SK-N-SH treated with all-trans-retinoic acid at 6 μM for 48 hours (cell line): ENCODE measurements around the gene DYSF.

Experiments
- ATAC-seq: fragments of 200-7000 bp; cut with Tn5 transposase; 3 replicates; pipeline ENCODE4 v1.9.1; 2020; ENCODE audit warnings: mild to moderate bottlenecking, moderate library complexity
- ARNTL ChIP-seq: fragments of 450-650 bp; formaldehyde crosslinking; IDR thresholded peaks from 2 replicates; pipeline ENCODE4 v1.5.0; 2020; ENCODE audit warnings: low read depth, mild to moderate bottlenecking, moderate library complexity, borderline replicate concordance
- BACH2 ChIP-seq: fragments of 250-450 bp; sonication (Bioruptor Pico); IDR thresholded peaks from 2 replicates; pipeline ENCODE4 v1.9.0; 2021; ENCODE audit warnings: mild to moderate bottlenecking, borderline replicate concordance
- CREB5 ChIP-seq: fragments of 250-450 bp; sonication (Bioruptor Pico); IDR thresholded peaks from 2 replicates; pipeline ENCODE4 v1.5.1; 2020; ENCODE audit warnings: low read depth, mild to moderate bottlenecking, moderate library complexity
- CSRNP3 ChIP-seq: fragments of 250-450 bp; sonication (Bioruptor Pico); IDR thresholded peaks from 2 replicates; pipeline ENCODE4 v1.5.1; 2021; ENCODE audit warnings: mild to moderate bottlenecking, moderate library complexity
- ESRRG ChIP-seq: fragments of 250-450 bp; sonication (Bioruptor Pico); IDR thresholded peaks from 2 replicates; pipeline ENCODE4 v1.6.1; 2021; ENCODE audit warnings: mild to moderate bottlenecking
- GLIS3 ChIP-seq: fragments of 250-450 bp; sonication (Bioruptor Pico); IDR thresholded peaks from 2 replicates; pipeline ENCODE4 v1.5.0; 2020; ENCODE audit warnings: mild to moderate bottlenecking, moderate library complexity
- ISL1 ChIP-seq: fragments of 250-450 bp; sonication (Bioruptor Pico); IDR thresholded peaks from 2 replicates; pipeline ENCODE4 v2.1.2; 2022; ENCODE audit warnings: mild to moderate bottlenecking, moderate library complexity
- OSR1 ChIP-seq: fragments of 250-450 bp; sonication (Bioruptor Pico); IDR thresholded peaks from 2 replicates; pipeline ENCODE4 v1.8.0; 2022; ENCODE audit warnings: moderate library complexity, mild to moderate bottlenecking, inconsistent platforms
- PATZ1 ChIP-seq: fragments of 250-450 bp; sonication (Bioruptor Pico); IDR thresholded peaks from 2 replicates; pipeline ENCODE4 v1.8.0; 2020; ENCODE audit warnings: mild to moderate bottlenecking, moderate library complexity, borderline replicate concordance
- POU6F1 ChIP-seq: fragments of 250-450 bp; sonication (Bioruptor Pico); IDR thresholded peaks from 2 replicates; pipeline ENCODE4 v1.8.0; 2021; ENCODE audit warnings: low read depth, mild to moderate bottlenecking, moderate library complexity, borderline replicate concordance
- PPARA ChIP-seq: fragments of 250-450 bp; sonication (Bioruptor Pico); IDR thresholded peaks from 2 replicates; pipeline ENCODE4 v1.5.0; 2020; ENCODE audit warnings: mild to moderate bottlenecking, borderline replicate concordance
- RARB ChIP-seq: fragments of 250-450 bp; sonication (Bioruptor Pico); IDR thresholded peaks from 2 replicates; pipeline ENCODE4 v1.8.0; 2021; ENCODE audit warnings: mild to moderate bottlenecking, moderate library complexity
- SNAI2 ChIP-seq: fragments of 250-450 bp; sonication (Bioruptor Pico); IDR thresholded peaks from 2 replicates; pipeline ENCODE4 v1.5.0; 2020; ENCODE audit warnings: mild to moderate bottlenecking, moderate library complexity
- TCF4 ChIP-seq: fragments of 250-450 bp; sonication (Bioruptor Pico); IDR thresholded peaks from 2 replicates; pipeline ENCODE4 v1.8.0; 2021; ENCODE audit warnings: mild to moderate bottlenecking, moderate library complexity, borderline replicate concordance
- TOX ChIP-seq: fragments of 250-450 bp; sonication (Bioruptor Pico); IDR thresholded peaks from 2 replicates; pipeline ENCODE4 v1.8.0; 2021; ENCODE audit warnings: mild to moderate bottlenecking, moderate library complexity, borderline replicate concordance
- TSHZ2 ChIP-seq: fragments of 250-450 bp; sonication (Bioruptor Pico); IDR thresholded peaks from 2 replicates; pipeline ENCODE4 v1.5.0; 2020; ENCODE audit warnings: mild to moderate bottlenecking, moderate library complexity
- ZC3H10 ChIP-seq: fragments of 250-450 bp; sonication (Bioruptor Pico); IDR thresholded peaks from 2 replicates; pipeline ENCODE4 v1.5.1; 2021; ENCODE audit warnings: mild to moderate bottlenecking, moderate library complexity
- ZFP3 ChIP-seq: fragments of 250-450 bp; sonication (Bioruptor Pico); IDR thresholded peaks from 2 replicates; pipeline ENCODE4 v1.5.0; 2020; ENCODE audit warnings: mild to moderate bottlenecking, moderate library complexity
- ZFP30 ChIP-seq: fragments of 450-650 bp; formaldehyde crosslinking; IDR thresholded peaks from 2 replicates; pipeline ENCODE4 v1.5.0; 2022; ENCODE audit warnings: mild to moderate bottlenecking, moderate library complexity
- ZNF565 ChIP-seq: fragments of 450-650 bp; formaldehyde crosslinking; conservative IDR thresholded peaks from 2 replicates; pipeline ENCODE4 v1.5.0; 2020; ENCODE audit warnings: low read depth, mild to moderate bottlenecking, moderate library complexity
- ZNF70 ChIP-seq: fragments of 450-650 bp; formaldehyde crosslinking; IDR thresholded peaks from 2 replicates; pipeline ENCODE4 v1.5.0; 2020; ENCODE audit warnings: mild to moderate bottlenecking, moderate library complexity
- ZNF8 ChIP-seq: fragments of 450-650 bp; formaldehyde crosslinking; IDR thresholded peaks from 2 replicates; pipeline ENCODE4 v1.5.0; 2020; ENCODE audit warnings: mild to moderate bottlenecking, moderate library complexity

The DYSF gene

GRCh38 chr2:71505770-71506140 is 52.4 kb downstream of the DYSF start:
- no peak for ATAC-seq
- TF ChIP-seq PPARA (no peak), TSHZ2 (CRISPR knock-in tag) (no peak), ZFP3 (no peak), CREB5 (no peak), ZNF70 (CRISPR knock-in tag) (no peak), ESRRG (CRISPR knock-in tag) (no peak), GLIS3 (CRISPR knock-in tag) (no peak), ZFP30 (CRISPR knock-in tag) (no peak), PATZ1 (CRISPR knock-in tag) (no peak), TCF4 (CRISPR knock-in tag) (no peak), ZC3H10 (CRISPR knock-in tag) (no peak), ZNF8 (CRISPR knock-in tag) (no peak), SNAI2 (no peak), CSRNP3 (CRISPR knock-in tag) (no peak), POU6F1 (CRISPR knock-in tag) (no peak), RARB (CRISPR knock-in tag) (no peak), ISL1 (CRISPR knock-in tag) (no peak), ARNTL (CRISPR knock-in tag) (no peak), ZNF565 (CRISPR knock-in tag) (no peak), BACH2 (CRISPR knock-in tag) (no peak)

GRCh38 chr2:71506222-71507153 is 53.1 kb downstream of the DYSF start:
- ATAC-seq, result no peak
- no peak for TF ChIP-seq TOX
- TF ChIP-seq TSHZ2 (CRISPR knock-in tag), result no peak
- no peak for TF ChIP-seq OSR1
- TF ChIP-seq ZC3H10 (CRISPR knock-in tag), result no peak
